IMR-90 (cell line): ENCODE measurements around the gene LETM1. TPM values are rescaled to one million over a fixed set of nuclear protein-coding genes. Genes with fewer than 3 reads are reported as not detected.

Source experiments
- ATAC-seq: fragments of 200-7000 bp; cut with Tn5 transposase; 2 replicates; pipeline ENCODE4 v1.9.1; 2020; ENCODE audit warnings: low read depth, mild to moderate bottlenecking, moderate library complexity
- BruUV-seq: library from RNA; stranded (reverse); fragments of 400-500 nt; replicated peaks from 2 replicates; lab custom pipeline; 2021; lab: Mats Ljungman, UMichigan
- CTCF ChIA-PET: fragments of 300-600 bp; formaldehyde crosslinking; extraction: SDS; loops from one replicate; lab custom pipeline; 2021; ENCODE audit warnings: antibody characterized with exemption; lab: Yijun Ruan, JAX
- POLR2A ChIA-PET: fragments of 300-600 bp; sonication (Branson Sonifier 250); formaldehyde crosslinking; loops from one replicate; lab custom pipeline; 2022; ENCODE audit warnings: antibody characterized with exemption; ENCODE audit not compliant: unreplicated experiment; lab: Charles Lee
- DNase-seq: peaks from one replicate; pipeline ENCODE4 v3.0.0; 2013
- H2AFZ ChIP-seq: replicated peaks from 2 replicates; pipeline ENCODE3; 2013; ENCODE audit warnings: low read length, mild to moderate bottlenecking; ENCODE audit not compliant: poor library complexity
- H2AK5ac ChIP-seq: 2 replicates; pipeline ENCODE4 v1.6.1; 2013; ENCODE audit warnings: low read depth, low read length, inconsistent platforms
- H2AK9ac ChIP-seq: replicated peaks from 2 replicates; pipeline ENCODE3; 2013; ENCODE audit warnings: mild to moderate bottlenecking, low read depth, low read length, moderate library complexity; ENCODE audit not compliant: poor library complexity
- H2BK120ac ChIP-seq: 2 replicates; pipeline ENCODE4 v1.6.1; 2013; ENCODE audit warnings: low read depth, low read length, inconsistent platforms
- H2BK15ac ChIP-seq: 3 replicates; pipeline ENCODE4 v1.6.1; 2013; ENCODE audit warnings: low read depth, low read length, inconsistent platforms
- H2BK20ac ChIP-seq: 2 replicates; pipeline ENCODE4 v1.6.1; 2013; ENCODE audit warnings: low read depth, mild to moderate bottlenecking, inconsistent platforms, low read length, moderate library complexity
- H2BK5ac ChIP-seq: 2 replicates; pipeline ENCODE4 v1.6.1; 2013; ENCODE audit warnings: mild to moderate bottlenecking, low read depth, low read length, inconsistent platforms; ENCODE audit not compliant: poor library complexity, severe bottlenecking
- H3K14ac ChIP-seq: replicated peaks from 2 replicates; pipeline ENCODE4 v1.6.1; 2013; ENCODE audit warnings: low read depth, low read length, inconsistent platforms
- H3K18ac ChIP-seq: 2 replicates; pipeline ENCODE4 v1.6.1; 2013; ENCODE audit warnings: low read depth, low read length, control low read depth
- H3K23ac ChIP-seq: 2 replicates; pipeline ENCODE4 v1.6.1; 2013; ENCODE audit warnings: low read depth, low read length, inconsistent platforms
- H3K27ac ChIP-seq: 2 replicates; pipeline ENCODE4 v1.5.1; 2013; ENCODE audit warnings: mild to moderate bottlenecking, control low read depth, low read length; ENCODE audit not compliant: insufficient read depth
- H3K27me3 ChIP-seq: 2 replicates; pipeline ENCODE4 v1.6.1; 2013; ENCODE audit warnings: low read length; ENCODE audit not compliant: control insufficient read depth, insufficient read depth
- H3K36me3 ChIP-seq: 2 replicates; pipeline ENCODE4 v1.6.1; 2013; ENCODE audit warnings: low read length, mixed read lengths; ENCODE audit not compliant: control insufficient read depth, insufficient read depth
- H3K4ac ChIP-seq: 2 replicates; pipeline ENCODE4 v1.6.1; 2013; ENCODE audit warnings: low read depth, low read length, inconsistent platforms
- H3K4me1 ChIP-seq: 2 replicates; pipeline ENCODE4 v1.6.1; 2013; ENCODE audit warnings: low read length, mixed read lengths; ENCODE audit not compliant: control insufficient read depth, insufficient read depth
- H3K4me2 ChIP-seq: 2 replicates; pipeline ENCODE4 v1.6.1; 2013; ENCODE audit warnings: low read depth, mild to moderate bottlenecking, control low read depth, low read length, moderate library complexity
- H3K4me3 ChIP-seq: 2 replicates; pipeline ENCODE4 v1.5.1; 2013; ENCODE audit warnings: low read depth, mild to moderate bottlenecking, control low read depth, low read length, moderate library complexity; ENCODE audit not compliant: insufficient read depth
- H3K56ac ChIP-seq: 2 replicates; pipeline ENCODE4 v1.6.1; 2013; ENCODE audit warnings: low read length, inconsistent platforms; ENCODE audit not compliant: insufficient read depth; ENCODE audit errors: extremely low read depth
- H3K79me1 ChIP-seq, 2 experiments: 2 replicates each; pipeline ENCODE4 v1.6.1; 2013; ENCODE audit warnings: low read length in 2 of 2, inconsistent platforms in 1 of 2, low read depth in 1 of 2
- H3K9ac ChIP-seq: 2 replicates; pipeline ENCODE4 v1.6.1; 2013; ENCODE audit warnings: low read depth, low read length, control low read depth
- H3K9me1 ChIP-seq: 2 replicates; pipeline ENCODE4 v1.6.1; 2013; ENCODE audit warnings: low read length, inconsistent platforms; ENCODE audit not compliant: insufficient read depth
- H3K9me3 ChIP-seq: 2 replicates; pipeline ENCODE4 v1.6.1; 2013; ENCODE audit warnings: low read length; ENCODE audit not compliant: control insufficient read depth, insufficient read depth
- H4K20me1 ChIP-seq: 2 replicates; pipeline ENCODE4 v1.6.1; 2013; ENCODE audit warnings: low read length, inconsistent platforms; ENCODE audit not compliant: insufficient read depth
- H4K5ac ChIP-seq: 2 replicates; pipeline ENCODE4 v1.6.1; 2013; ENCODE audit warnings: mild to moderate bottlenecking, low read depth, low read length, control low read depth
- H4K8ac ChIP-seq, 2 experiments: 2 replicates each; pipeline ENCODE4 v1.6.1; 2013; ENCODE audit warnings: low read depth in 2 of 2, low read length in 2 of 2, control low read depth in 1 of 2, inconsistent platforms in 1 of 2
- H4K91ac ChIP-seq: 2 replicates; pipeline ENCODE4 v1.6.1; 2013; ENCODE audit warnings: low read depth, low read length, inconsistent platforms; ENCODE audit not compliant: insufficient read depth
- FOS ChIP-seq: fragments of 150-350 bp; IDR thresholded peaks from 2 replicates; pipeline ENCODE4 v1.6.1; 2016; ENCODE audit warnings: low read depth, low read length
- POLR2A ChIP-seq: IDR thresholded peaks from 2 replicates; pipeline ENCODE4 v1.6.1; 2012; ENCODE audit warnings: mild to moderate bottlenecking, low read depth, low read length
- RFX5 ChIP-seq: IDR thresholded peaks from 2 replicates; pipeline ENCODE4 v1.8.0; 2012; ENCODE audit warnings: low read depth, mild to moderate bottlenecking, low read length, moderate library complexity
- WGBS, 2 experiments: methylation state at CpG; one replicate each; pipeline versions ENCODE4 v1.1.5 to v1.1.7; 2013; ENCODE audit warnings: missing lambda C conversion rate in 2 of 2; ENCODE audit not compliant: insufficient read length in 1 of 2; ENCODE audit errors: extremely low coverage in 2 of 2; 5-methylcytosine and 5-hydroxymethylcytosine counted together
- dilution Hi-C: fragments of 300-500 bp; cut with HindIII; formaldehyde crosslinking; loops from one replicate; pipeline ENCODE4 v1.14.3; 2018; ENCODE audit warnings: low sequenced_read_pairs; ENCODE audit not compliant: unreplicated experiment
- in situ Hi-C: fragments of 300-500 bp; cut with MboI; formaldehyde crosslinking; loops from 3 replicates; pipeline ENCODE4 v1.14.3; 2019; ENCODE audit warnings: low sequenced_read_pairs, inconsistent platforms, mixed read lengths
- intact Hi-C: fragments of 100-400 bp; cut with micrococcal nuclease; formaldehyde crosslinking; loops from 2 replicates; pipeline ENCODE4 v1.10.0; 2022
- polyA plus RNA-seq, 3 experiments: library from polyadenylated mRNA; depleted of rRNA; stranded (reverse); fragments of >200 nt; gene quantifications; 2 replicates each; pipeline ENCODE4 v1.2.3, GENCODE V29; 2012; ENCODE audit warnings: low replicate concordance in 1 of 3
- total RNA-seq: library from RNA; depleted of rRNA; stranded (reverse); fragments of >200 nt; gene quantifications from 2 replicates; pipeline ENCODE4 v1.2.3, GENCODE V29; 2012

LETM1 gene
- total and polyA plus RNA-seq, 2 of the 4 experiments (the other 2 are of a cell fraction), result 25.0 to 49.3 TPM

GRCh38 chr4:1812720-1813119 lies 43.2 kb downstream of the LETM1 start:
- no peaks in the 10 kb centered on the region for H3K4me1 ChIP-seq
- no peak overlapping the region for H4K91ac ChIP-seq
- no peaks in the 10 kb centered on the region for H3K9me3 ChIP-seq
- H3K36me3 ChIP-seq, result peaks cover 38% of the 10 kb centered on the region
- no peak overlapping the region for H3K4me3 ChIP-seq
- H2BK20ac ChIP-seq, result no peak overlapping the region
- CTCF ChIA-PET, result interaction anchor here (0.6 to 0.7 kb wide), 2 partner anchors 19 to 1256 kb away, joined by 4 to 5 read pairs; no protein-coding TSS in a partner anchor
- H4K8ac ChIP-seq, result no peak overlapping the region
- H3K9me1 ChIP-seq, result no peaks in the 10 kb centered on the region
- no peak overlapping the region for H3K27ac ChIP-seq
- peaks cover 16% of the 10 kb centered on the region for H4K20me1 ChIP-seq
- H2AK9ac ChIP-seq, result peak overlapping the region; percentile 50
- ATAC-seq, result no peak
- dilution Hi-C loops, result no loop called here
- intact Hi-C loops, result loop anchor here (5.0 kb wide), 1 partner anchor 100 kb away; no protein-coding TSS in a partner anchor
- DNase-seq, result no peak
- H2AFZ ChIP-seq, result no peak overlapping the region
- no peaks in the 10 kb centered on the region for H3K27me3 ChIP-seq
- WGBS, 2 experiments, result 91% methylated on average over 4 of the region's 11 CpGs; no CpG with 5 or more reads in 1 of the 2 experiments
- no peak overlapping the region for H3K18ac ChIP-seq
- H2BK120ac ChIP-seq, result no peak overlapping the region
- POLR2A ChIA-PET, result interaction anchor here (0.6 kb wide), 2 partner anchors 88 to 119 kb away, joined by 3 to 4 read pairs; no protein-coding TSS in a partner anchor
- no peak overlapping the region for H4K5ac ChIP-seq
- no peaks in the 10 kb centered on the region for H3K79me1 ChIP-seq
- in situ Hi-C loops, result loop anchor here (5.0 kb wide), 1 partner anchor 70 kb away; no protein-coding TSS in a partner anchor
- H2AK5ac ChIP-seq, result no peak overlapping the region
- no peak for TF ChIP-seq FOS
- TF ChIP-seq POLR2A, result no peak
- TF ChIP-seq RFX5, result no peak
- H2BK15ac ChIP-seq, result no peak overlapping the region
- no peak overlapping the region for H3K23ac ChIP-seq
- no peak overlapping the region for H2BK5ac ChIP-seq
- no peak overlapping the region for H3K14ac ChIP-seq
- H3K4me2 ChIP-seq, result no peak overlapping the region
- TSS peak; percentile 60 for BruUV-seq
- no peak overlapping the region for H3K56ac ChIP-seq
- H3K4ac ChIP-seq, result no peak overlapping the region
- H3K9ac ChIP-seq, result no peak overlapping the region
